ENCODE data around the gene FBXL4. TPM values are rescaled to one million over a fixed set of nuclear protein-coding genes. Genes with fewer than 3 reads are reported as not detected.

Gene FBXL4
- total and polyA plus RNA-seq, 8 donors = 2.6 to 16.9 (median 11.1) TPM

- TF ChIP-seq, protein P1, sequence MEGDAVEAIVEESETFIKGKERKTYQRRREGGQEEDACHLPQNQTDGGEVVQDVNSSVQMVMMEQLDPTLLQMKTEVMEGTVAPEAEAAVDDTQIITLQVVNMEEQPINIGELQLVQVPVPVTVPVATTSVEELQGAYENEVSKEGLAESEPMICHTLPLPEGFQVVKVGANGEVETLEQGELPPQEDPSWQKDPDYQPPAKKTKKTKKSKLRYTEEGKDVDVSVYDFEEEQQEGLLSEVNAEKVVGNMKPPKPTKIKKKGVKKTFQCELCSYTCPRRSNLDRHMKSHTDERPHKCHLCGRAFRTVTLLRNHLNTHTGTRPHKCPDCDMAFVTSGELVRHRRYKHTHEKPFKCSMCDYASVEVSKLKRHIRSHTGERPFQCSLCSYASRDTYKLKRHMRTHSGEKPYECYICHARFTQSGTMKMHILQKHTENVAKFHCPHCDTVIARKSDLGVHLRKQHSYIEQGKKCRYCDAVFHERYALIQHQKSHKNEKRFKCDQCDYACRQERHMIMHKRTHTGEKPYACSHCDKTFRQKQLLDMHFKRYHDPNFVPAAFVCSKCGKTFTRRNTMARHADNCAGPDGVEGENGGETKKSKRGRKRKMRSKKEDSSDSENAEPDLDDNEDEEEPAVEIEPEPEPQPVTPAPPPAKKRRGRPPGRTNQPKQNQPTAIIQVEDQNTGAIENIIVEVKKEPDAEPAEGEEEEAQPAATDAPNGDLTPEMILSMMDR (IDR thresholded peaks at IDR 0.05) = peak; percentile 40 to 70 (median 63)
- no peaks in the 10 kb centered on the region for H3K9me3 ChIP-seq
- peak; percentile 69 to 90 (median 90) for ATAC-seq
- 1 to 3% methylated on average over 35 to 50 of the region's 50 CpGs for whole genome bisulfite sequencing, 2 donors
- FAIRE-seq = no peak
- peak overlapping the region in 2 of 4 donors; percentile 12 to 37 for H3K4me3 ChIP-seq
- peak; percentile 45 to 89 (median 75) for DNase-seq
- no peaks in the 10 kb centered on the region for H3K36me3 ChIP-seq
- peaks cover 0 to 67% (median 9%) of the 10 kb centered on the region in 4 donors for H3K27me3 ChIP-seq
- H3K27ac ChIP-seq = no peak overlapping the region
- peaks cover 0 to 9% (median 8%) of the 10 kb centered on the region in 3 donors for H3K4me1 ChIP-seq
- intact Hi-C loops (cut with DNase I) = loop anchor here in 2 of 3 donors (10.0 kb wide), 2 partner anchors 1341 to 1351 kb away; no protein-coding TSS in a partner anchor
Measured at GRCh38 chr6:98845211-98846020, 102.3 kb downstream of the FBXL4 start.

DNA sequence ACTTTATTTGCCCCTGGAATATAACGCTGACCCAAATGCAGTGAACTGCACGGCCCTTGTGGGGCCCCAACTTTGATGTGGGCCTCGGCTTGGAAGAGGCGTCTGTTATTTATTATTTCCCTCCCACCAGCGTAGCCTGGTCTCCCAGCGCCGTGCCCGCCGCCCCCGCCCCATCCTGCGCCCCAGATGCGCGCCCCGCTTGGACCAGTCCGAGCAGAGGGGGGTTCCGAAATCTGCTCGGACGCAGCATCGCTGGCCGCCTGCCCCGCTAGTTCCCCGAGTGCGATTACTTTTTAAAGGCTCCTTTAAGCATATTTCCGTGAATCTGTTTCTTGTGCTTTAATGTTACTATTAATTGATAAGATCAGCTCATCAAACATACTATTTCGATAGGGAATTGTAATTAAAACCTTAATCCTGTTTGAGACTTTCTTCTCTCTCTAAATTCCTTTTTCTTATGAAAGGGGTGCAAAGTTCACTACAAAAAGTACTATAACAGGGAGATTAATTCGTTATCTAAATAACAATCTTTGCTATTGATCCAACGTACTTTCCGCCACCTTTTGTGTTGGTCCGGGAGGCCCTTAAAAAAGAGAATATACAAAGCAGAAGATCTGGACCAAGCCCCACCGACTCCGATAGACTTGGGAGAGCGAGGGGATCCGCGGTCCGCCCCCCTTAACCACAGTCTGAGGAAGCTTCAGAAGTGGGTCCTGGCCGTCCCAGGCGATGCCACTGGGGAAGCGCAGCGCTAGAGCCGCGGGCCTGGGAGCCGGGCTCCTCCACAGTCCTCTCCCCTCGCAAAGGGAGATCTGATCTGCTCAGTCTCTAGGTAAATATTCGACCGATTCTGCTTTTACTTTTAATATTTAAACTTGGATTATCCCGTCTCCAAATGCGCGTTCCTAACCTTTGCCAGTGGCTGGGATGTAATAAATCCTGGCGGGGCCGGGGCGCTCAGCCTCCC is 103.2 kb downstream of the FBXL4 start:
- TF ChIP-seq, protein P1 (IDR thresholded peaks at IDR 0.05) = no peak
- Histone ChIP-seq H3K4me1 (peaks cover 0 to 9% (median 8%) of the 10 kb centered on the region in 3 donors), H3K36me3 (no peaks in the 10 kb centered on the region), H3K27me3 (peaks cover 0 to 67% (median 11%) of the 10 kb centered on the region in 4 donors), H3K4me3 (peak overlapping the region in 2 of 4 donors; percentile 12 to 37), H3K27ac (no peak overlapping the region), H3K9me3 (no peaks in the 10 kb centered on the region)
- FAIRE-seq = no peak
- intact Hi-C loops (cut with DNase I) = loop anchor here in 2 of 3 donors (10.0 kb wide), 2 partner anchors 1340 to 1350 kb away; no protein-coding TSS in a partner anchor
- WGBS, 2 donors = 7% methylated on average over 51 of the region's 51 CpGs
- DNase-seq = peak in 2 of 6 donors; percentile 54 to 55
- ATAC-seq = peak in 1 of 4 donors; percentile 25

GRCh38 chr6:98843271-98844243 is 104.2 kb downstream of the FBXL4 start:
- FAIRE-seq (no peak), DNase-seq (peak in 2 of 6 donors; percentile 49 to 58), ATAC-seq (no peak)
- intact Hi-C loops (cut with DNase I) = loop anchor here in 2 of 3 donors (10.0 kb wide), 2 partner anchors 1339 to 1349 kb away; no protein-coding TSS in a partner anchor
- Histone ChIP-seq H3K27me3 (peaks cover 5 to 77% (median 15%) of the 10 kb centered on the region in 4 donors), H3K36me3 (no peaks in the 10 kb centered on the region), H3K27ac (no peak overlapping the region), H3K4me3 (no peak overlapping the region), H3K9me3 (no peaks in the 10 kb centered on the region), H3K4me1 (peaks cover 0 to 9% (median 8%) of the 10 kb centered on the region in 3 donors)
- WGBS, 2 donors = 11 to 13% methylated on average over 45 to 53 of the region's 53 CpGs
- TF ChIP-seq, protein P1 (IDR thresholded peaks at IDR 0.05) = no peak
